ENCODE results near the gene DAZ3.
"Not testable (repeated sequence)": the region's sequence is repeated elsewhere in the genome, so short reads cannot be mapped to it uniquely, and the experiment has no call there.

The DAZ3 gene

GRCh38 chrY:24813293-24813692 is at the start of gene DAZ3:
DAZ3 (minus strand) TSS chrY:24813393; CDS start chrY:24813185, 208 bp downstream.
- not testable (repeated sequence) for H3K27ac ChIP-seq

DNA sequence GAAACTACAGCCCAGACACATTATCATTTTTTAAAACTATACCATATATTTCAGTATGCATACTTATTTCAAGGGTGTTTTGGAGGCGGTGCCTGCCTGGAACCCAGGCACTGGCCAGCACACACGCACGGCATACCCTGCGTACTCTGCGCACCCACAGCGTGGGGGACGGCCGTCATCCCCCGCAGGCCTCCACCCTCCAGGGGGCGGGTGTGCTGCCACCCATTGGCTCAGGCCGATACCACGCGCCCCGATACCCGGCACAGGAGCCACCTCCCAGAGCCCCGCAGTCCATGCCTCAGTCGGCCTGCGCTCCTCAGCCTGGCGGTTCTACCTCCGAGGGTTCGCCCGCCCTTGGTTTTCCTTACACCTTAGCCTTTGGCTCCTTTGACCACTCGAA is 20.4 kb upstream of the DAZ3 start, which contains the start of gene DAZ4:
Gene DAZ4, plus strand, starts transcription at position 301 of the 400 bp plus-strand sequence. CDS start 208 bp downstream, outside the sequence.
- H3K27ac ChIP-seq: not testable (repeated sequence)

DNA sequence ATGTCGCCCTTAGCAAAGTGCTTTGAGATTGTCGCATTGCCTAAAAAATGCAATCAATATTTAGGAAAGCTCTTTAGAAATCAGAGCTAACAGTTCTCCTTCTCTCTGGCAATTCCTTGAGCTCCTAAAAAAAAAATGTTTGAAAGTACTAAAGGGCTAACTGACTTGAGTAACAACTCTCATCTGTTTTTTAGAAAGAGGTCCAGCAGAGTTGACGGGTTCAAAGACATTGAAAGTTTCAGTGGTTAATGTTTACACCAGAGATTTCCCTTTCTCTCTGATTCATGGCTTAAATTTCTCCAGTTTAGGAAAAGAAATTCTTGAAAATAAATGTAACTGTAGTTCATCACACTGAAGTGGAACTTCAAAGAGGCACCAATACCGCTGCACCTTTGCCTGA is 11.9 kb upstream of the DAZ3 start:
- H3K27ac ChIP-seq: not testable (repeated sequence)

DNA sequence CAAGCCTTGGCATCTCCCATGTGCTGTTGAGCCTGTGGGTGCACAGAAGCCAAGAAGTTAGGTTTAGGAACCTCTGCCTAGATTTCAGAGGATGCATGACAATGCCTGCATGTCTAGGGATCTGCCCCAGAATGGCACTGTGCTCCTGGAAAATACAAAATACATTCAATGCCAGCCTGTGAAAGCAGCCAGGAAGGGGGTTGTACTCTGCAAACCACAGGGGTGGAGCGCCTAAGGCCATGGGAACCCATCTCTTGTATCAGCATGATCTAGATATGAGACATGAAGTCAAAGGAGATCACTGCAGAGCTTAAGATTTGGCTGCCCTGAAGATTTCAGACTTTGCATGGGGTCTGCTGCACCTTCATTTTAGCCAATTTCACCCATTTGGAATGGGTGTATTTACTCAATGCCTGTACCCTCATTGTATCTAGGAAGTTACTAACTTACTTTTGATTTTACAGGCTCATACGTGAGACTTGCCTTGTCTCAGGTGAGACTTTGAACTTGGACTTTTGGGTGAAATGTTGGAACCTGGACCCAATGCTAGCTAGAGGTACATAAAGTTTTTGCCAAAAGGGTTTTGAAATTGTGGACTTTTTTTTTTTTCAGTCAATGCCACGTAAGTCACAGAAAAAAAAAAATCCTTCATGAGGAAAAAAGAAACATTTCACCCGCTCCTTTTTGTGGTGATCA is 11.1 kb upstream of the DAZ3 start:
- H3K27ac ChIP-seq: not testable (repeated sequence)

DNA sequence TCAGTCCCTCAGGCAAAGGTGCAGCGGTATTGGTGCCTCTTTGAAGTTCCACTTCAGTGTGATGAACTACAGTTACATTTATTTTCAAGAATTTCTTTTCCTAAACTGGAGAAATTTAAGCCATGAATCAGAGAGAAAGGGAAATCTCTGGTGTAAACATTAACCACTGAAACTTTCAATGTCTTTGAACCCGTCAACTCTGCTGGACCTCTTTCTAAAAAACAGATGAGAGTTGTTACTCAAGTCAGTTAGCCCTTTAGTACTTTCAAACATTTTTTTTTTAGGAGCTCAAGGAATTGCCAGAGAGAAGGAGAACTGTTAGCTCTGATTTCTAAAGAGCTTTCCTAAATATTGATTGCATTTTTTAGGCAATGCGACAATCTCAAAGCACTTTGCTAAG is 8.6 kb upstream of the DAZ3 start:
- H3K27ac ChIP-seq: not testable (repeated sequence)
